H1 (cell line): ENCODE data around the gene PLXDC2. TPM values are rescaled to one million over a fixed set of nuclear protein-coding genes. Genes with fewer than 3 reads are reported as not detected.

ENCODE experiments used
- CTCF ChIA-PET: fragments of 300-600 bp; sonication (Branson Sonifier 250); formaldehyde crosslinking; loops from one replicate; lab custom pipeline; 2021; ENCODE audit not compliant: partially characterized antibody; lab: Charles Lee
- POLR2A ChIA-PET: fragments of 300-600 bp; sonication (Branson Sonifier 250); formaldehyde crosslinking; loops from one replicate; lab custom pipeline; 2021; ENCODE audit warnings: inconsistent platforms; ENCODE audit not compliant: partially characterized antibody; lab: Charles Lee
- DNase-seq, 2 experiments: peaks; one replicate each; pipeline versions ENCODE4 v3.0.0 to v3.0.0-alpha.2; 2010 to 2022; ENCODE audit warnings: low spot score in 2 of 2, low read depth in 1 of 2, mixed read lengths in 1 of 2
- FAIRE-seq: peaks from 2 replicates; lab custom pipeline; 2011; peaks lifted over from hg19 to GRCh38; lab: Jason Lieb, UNC
- H2AFZ ChIP-seq: 2 replicates; pipeline ENCODE4 v1.8.1; 2012; ENCODE audit warnings: low read length, inconsistent platforms
- H2AK5ac ChIP-seq: 2 replicates; pipeline ENCODE4 v1.6.1; 2013; ENCODE audit warnings: low read depth, low read length
- H2BK120ac ChIP-seq: replicated peaks from 2 replicates; pipeline ENCODE3; 2013; ENCODE audit warnings: low read depth, low read length, inconsistent platforms
- H2BK12ac ChIP-seq: 2 replicates; pipeline ENCODE4 v1.6.1; 2013; ENCODE audit warnings: low read depth, low read length
- H2BK15ac ChIP-seq: 2 replicates; pipeline ENCODE4 v1.6.1; 2013; ENCODE audit warnings: low read length
- H2BK20ac ChIP-seq: 2 replicates; pipeline ENCODE4 v1.6.1; 2013; ENCODE audit warnings: low read length
- H2BK5ac ChIP-seq: 2 replicates; pipeline ENCODE4 v1.6.1; 2013; ENCODE audit warnings: low read depth, low read length
- H3K14ac ChIP-seq: 2 replicates; pipeline ENCODE4 v1.6.1; 2013; ENCODE audit warnings: inconsistent platforms; ENCODE audit not compliant: insufficient read length
- H3K18ac ChIP-seq: 2 replicates; pipeline ENCODE4 v1.6.1; 2013; ENCODE audit warnings: low read length; ENCODE audit errors: extremely low read depth
- H3K23ac ChIP-seq: 2 replicates; pipeline ENCODE4 v1.6.1; 2013; ENCODE audit warnings: inconsistent platforms; ENCODE audit not compliant: insufficient read length
- H3K23me2 ChIP-seq: 2 replicates; pipeline ENCODE4 v1.6.1; 2013; ENCODE audit warnings: low read depth, low read length
- H3K27ac ChIP-seq: 2 replicates; pipeline ENCODE4 v1.6.1; 2011; ENCODE audit warnings: low read depth, low read length, inconsistent platforms
- H3K27me3 ChIP-seq, 4 experiments: replicated peaks in 1 of 4; 1 replicate in 1 of 4; 2 replicates in 3 of 4; pipeline versions ENCODE4 v1.6.1 to v1.8.1; 2011 to 2013; ENCODE audit warnings: low read length in 3 of 4, mild to moderate bottlenecking in 3 of 4, inconsistent platforms in 2 of 4, mixed read lengths in 2 of 4, moderate library complexity in 1 of 4; ENCODE audit not compliant: control insufficient read depth in 3 of 4, insufficient read depth in 3 of 4; ENCODE audit errors: extremely low read depth in 1 of 4
- H3K36me3 ChIP-seq, 4 experiments: 2 replicates each; pipeline versions ENCODE4 v1.6.1 to v1.8.1; 2011 to 2013; ENCODE audit warnings: mild to moderate bottlenecking in 4 of 4, low read length in 3 of 4, moderate library complexity in 2 of 4, control low read depth in 1 of 4, inconsistent platforms in 1 of 4; ENCODE audit not compliant: insufficient read depth in 4 of 4, control insufficient read depth in 2 of 4
- H3K4ac ChIP-seq: replicated peaks from 2 replicates; pipeline ENCODE3; 2013; ENCODE audit warnings: low read length, low read depth, mixed read lengths, inconsistent platforms; ENCODE audit not compliant: insufficient read length
- H3K4me1 ChIP-seq, 4 experiments: replicated peaks in 1 of 4; 1 replicate in 1 of 4; 2 replicates in 3 of 4; pipeline versions ENCODE4 v1.6.1 to v1.8.1; 2011 to 2013; ENCODE audit warnings: low read length in 3 of 4, inconsistent platforms in 2 of 4, mixed read lengths in 1 of 4; ENCODE audit not compliant: insufficient read depth in 4 of 4, control insufficient read depth in 3 of 4
- H3K4me2 ChIP-seq, 2 experiments: 2 replicates each; pipeline versions ENCODE4 v1.6.1 to v1.8.1; 2011 to 2013; ENCODE audit warnings: low read depth in 2 of 2, low read length in 2 of 2, control low read depth in 1 of 2, inconsistent platforms in 1 of 2, mild to moderate bottlenecking in 1 of 2; ENCODE audit not compliant: insufficient read depth in 1 of 2
- H3K4me3 ChIP-seq, 4 experiments: fragments of 200-600, 300-600 bp in 1 of 4; sonication (generic), shearing (Covaris generic), sonication (Bioruptor Twin) in 1 of 4; 2 replicates each; pipeline versions ENCODE4 v1.5.1 to v1.8.1; 2011 to 2016; ENCODE audit warnings: low read length in 4 of 4, low read depth in 3 of 4, control low read depth in 2 of 4, inconsistent platforms in 2 of 4, mild to moderate bottlenecking in 2 of 4, mixed read lengths in 1 of 4, moderate library complexity in 1 of 4; ENCODE audit not compliant: insufficient read depth in 2 of 4; ENCODE audit errors: extremely low read depth in 1 of 4
- H3K56ac ChIP-seq: replicated peaks from 2 replicates; pipeline ENCODE3; 2013; ENCODE audit warnings: low read depth, mild to moderate bottlenecking, mixed read lengths, low read length, inconsistent platforms; ENCODE audit not compliant: insufficient read length
- H3K79me1 ChIP-seq: 2 replicates; pipeline ENCODE4 v1.6.1; 2013; ENCODE audit warnings: low read depth, low read length, control low read depth
- H3K79me2 ChIP-seq, 2 experiments: 2 replicates each; pipeline versions ENCODE4 v1.6.1 to v1.8.1; 2012 to 2013; ENCODE audit warnings: low read length in 2 of 2, mild to moderate bottlenecking in 2 of 2, inconsistent platforms in 1 of 2; ENCODE audit not compliant: insufficient read depth in 2 of 2, control insufficient read depth in 1 of 2
- H3K9ac ChIP-seq, 4 experiments: replicated peaks in 1 of 4; 1 replicate in 1 of 4; 2 replicates in 3 of 4; pipeline versions ENCODE4 v1.6.1 to v1.8.1; 2011 to 2013; ENCODE audit warnings: low read depth in 3 of 4, low read length in 3 of 4, control low read depth in 2 of 4, mild to moderate bottlenecking in 2 of 4, moderate library complexity in 2 of 4, inconsistent platforms in 1 of 4; ENCODE audit errors: extremely low read depth in 1 of 4
- H3K9me3 ChIP-seq, 2 experiments: 2 replicates each; pipeline versions ENCODE4 v1.6.1 to v1.8.1; 2012 to 2013; ENCODE audit warnings: mild to moderate bottlenecking in 2 of 2, moderate library complexity in 2 of 2, control low read depth in 1 of 2, inconsistent platforms in 1 of 2, low read depth in 1 of 2, low read length in 1 of 2, mixed read lengths in 1 of 2; ENCODE audit not compliant: insufficient read depth in 2 of 2
- H4K20me1 ChIP-seq, 2 experiments: replicated peaks in 1 of 2; 2 replicates each; pipeline versions ENCODE3 to v1.8.1; 2011 to 2013; ENCODE audit warnings: inconsistent platforms in 2 of 2, low read length in 2 of 2, mild to moderate bottlenecking in 1 of 2; ENCODE audit not compliant: insufficient read depth in 2 of 2, control insufficient read depth in 1 of 2
- H4K5ac ChIP-seq: 2 replicates; pipeline ENCODE4 v1.6.1; 2013; ENCODE audit warnings: low read length, low read depth, mixed read lengths, inconsistent platforms; ENCODE audit not compliant: insufficient read length
- H4K8ac ChIP-seq: 2 replicates; pipeline ENCODE4 v1.8.0; 2013; ENCODE audit warnings: mild to moderate bottlenecking, moderate library complexity, low read length, inconsistent platforms; ENCODE audit not compliant: insufficient read depth; ENCODE audit errors: extremely low read depth
- H4K91ac ChIP-seq: replicated peaks from 2 replicates; pipeline ENCODE3; 2013; ENCODE audit warnings: low read length, mixed read lengths, inconsistent platforms; ENCODE audit not compliant: insufficient read length
- ASH2L ChIP-seq: fragments of 200-600, 300-600 bp; sonication (generic); IDR thresholded peaks from one replicate; pipeline ENCODE4 v1.7.1; 2017; ENCODE audit warnings: low read length
- BACH1 ChIP-seq: IDR thresholded peaks from 2 replicates; pipeline ENCODE4 v1.6.1; 2012; ENCODE audit warnings: low read length, improper control_type of control experiment
- BCL11A ChIP-seq, 2 experiments: IDR thresholded peaks; one replicate each; pipeline ENCODE4 v1.6.1; 2011; ENCODE audit warnings: low read depth in 2 of 2, low read length in 2 of 2, mild to moderate bottlenecking in 2 of 2
- GTF2F1 ChIP-seq: IDR thresholded peaks from 2 replicates; pipeline ENCODE4 v1.6.1; 2012; ENCODE audit warnings: low read depth, low read length, improper control_type of control experiment, borderline replicate concordance
- KDM1A ChIP-seq: fragments of 200-600, 300-600 bp; sonication (generic); IDR thresholded peaks from 2 replicates; pipeline ENCODE4 v1.7.1; 2016; ENCODE audit warnings: mild to moderate bottlenecking, low read length, borderline replicate concordance
- KDM4A ChIP-seq: IDR thresholded peaks from one replicate; pipeline ENCODE4 v1.7.1; 2012; ENCODE audit warnings: low read depth, mild to moderate bottlenecking, moderate library complexity, low read length, inconsistent platforms; ENCODE audit not compliant: severe bottlenecking
- NRF1 ChIP-seq: IDR thresholded peaks from 2 replicates; pipeline ENCODE4 v1.6.1; 2011; ENCODE audit warnings: mild to moderate bottlenecking, low read depth, low read length, improper control_type of control experiment
- RAD21 ChIP-seq, 2 experiments: IDR thresholded peaks in 1 of 2; conservative IDR thresholded peaks in 1 of 2; 2 replicates each; pipeline ENCODE4 v1.6.1; 2011; ENCODE audit warnings: low read depth in 2 of 2, low read length in 2 of 2, improper control_type of control experiment in 1 of 2, inconsistent platforms in 1 of 2, mild to moderate bottlenecking in 1 of 2, moderate library complexity in 1 of 2
- RXRA ChIP-seq: IDR thresholded peaks from 2 replicates; pipeline ENCODE4 v1.6.1; 2011; ENCODE audit warnings: low read depth, mild to moderate bottlenecking, low read length, moderate library complexity; ENCODE audit not compliant: insufficient read depth
- SRF ChIP-seq: IDR thresholded peaks from 2 replicates; pipeline ENCODE4 v1.6.1; 2011; ENCODE audit warnings: mild to moderate bottlenecking, low read depth, low read length, moderate library complexity
- WGBS, 2 experiments: shearing (Covaris generic) in 1 of 2; methylation state at CpG; one replicate each; pipeline versions ENCODE4 v1.1.6 to v1.1.7; 2013 to 2015; ENCODE audit warnings: low lambda C conversion rate in 2 of 2, mixed read lengths in 2 of 2, inconsistent platforms in 1 of 2, low coverage in 1 of 2, missing lambda C conversion rate in 1 of 2; ENCODE audit not compliant: insufficient replicate concordance in 2 of 2, insufficient coverage in 1 of 2, insufficient read length in 1 of 2; ENCODE audit errors: extremely low coverage in 1 of 2, missing lambda C conversion rate in 1 of 2; 5-methylcytosine and 5-hydroxymethylcytosine counted together
- polyA plus RNA-seq, 7 experiments: library from polyadenylated mRNA; depleted of rRNA in 3 of 7; stranded (reverse) in 5 of 7; unstranded in 2 of 7; fragments of >200 nt in 5 of 7; fragments of 200-250 nt in 2 of 7; gene quantifications; 1 replicate in 5 of 7; 2 replicates in 1 of 7; 4 replicates in 1 of 7; pipeline versions ENCODE4 v1.2.1 to v1.2.3, GENCODE V29; 2011 to 2013; ENCODE audit warnings: missing spikeins in 2 of 7, mixed read lengths in 2 of 7
- total RNA-seq: library from RNA; stranded (reverse); fragmentation: NEBNext Ultra II Directional; extraction: Animal tissue kit (Norgen Biotek cat#: 25700); gene quantifications from 2 replicates; pipeline ENCODE4 v1.2.1, GENCODE V29; 2021

Gene PLXDC2
- total and polyA plus RNA-seq, 2 of the 8 experiments (the other 6 are each of a cell fraction or from before 2014, with no cell fraction given) = 23.0 to 40.5 TPM

DNA sequence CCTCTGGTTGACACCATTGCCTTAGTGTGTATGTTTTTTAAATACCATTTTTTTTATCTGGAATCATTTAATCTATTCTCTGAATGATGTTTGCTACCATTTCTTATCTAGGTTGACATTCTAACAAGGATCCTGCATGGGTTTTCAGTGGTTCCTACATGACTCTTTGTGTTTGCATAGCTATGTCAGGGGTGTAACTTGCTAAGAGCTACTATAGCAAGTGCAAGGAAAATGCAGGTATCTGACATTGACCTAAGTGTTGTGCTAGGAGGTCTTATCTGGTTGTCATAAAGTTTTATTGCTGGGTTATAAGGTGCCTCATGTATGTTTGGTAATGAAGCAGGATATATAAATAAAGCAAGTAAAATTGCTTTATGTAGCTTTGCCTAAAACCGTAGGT lies 183.2 kb downstream of the PLXDC2 start:
- no peak overlapping the region for H2AK5ac ChIP-seq
- no peak overlapping the region for H3K9ac ChIP-seq
- H3K4ac ChIP-seq = no peak overlapping the region
- no peak overlapping the region for H2BK20ac ChIP-seq
- H4K5ac ChIP-seq = no peak overlapping the region
- FAIRE-seq = no peak
- no peak overlapping the region for H3K4me2 ChIP-seq
- no peak overlapping the region for H3K23ac ChIP-seq
- H4K20me1 ChIP-seq = no peaks in the 10 kb centered on the region
- H3K14ac ChIP-seq = no peak overlapping the region
- no peak overlapping the region for H2BK120ac ChIP-seq
- no peaks in the 10 kb centered on the region for H3K9me3 ChIP-seq
- H3K56ac ChIP-seq = no peak overlapping the region
- H3K36me3 ChIP-seq = peaks cover 3 to 10% (median 6%) of the 10 kb centered on the region in 4 experiments; a peak in 5 of 8 replicates
- CTCF ChIA-PET = interaction anchor here (0.6 to 1.0 kb wide), 3 partner anchors 12 to 1848 kb away, joined by 3 read pairs; no protein-coding TSS in a partner anchor
- no peak overlapping the region for H2AFZ ChIP-seq
- POLR2A ChIA-PET = interaction anchor here (1.1 kb wide), 1 partner anchor 15 kb away, joined by 3 read pairs; no protein-coding TSS in a partner anchor
- H3K23me2 ChIP-seq = no peaks in the 10 kb centered on the region
- H2BK5ac ChIP-seq = no peak overlapping the region
- no peak for TF ChIP-seq ASH2L
- no peak for TF ChIP-seq SRF
- TF ChIP-seq KDM4A = no peak
- TF ChIP-seq RXRA = no peak
- no peak for TF ChIP-seq NRF1
- TF ChIP-seq BCL11A (IDR thresholded peaks at IDR 0.05; ENCODE audit: low read depth in 2 of 2, low read length in 2 of 2) = no peak
- TF ChIP-seq RAD21 (IDR thresholded peaks at IDR 0.05 in 1 of 2, conservative IDR thresholded peaks at IDR 0.05 in 1 of 2; ENCODE audit: low read depth in 2 of 2, low read length in 2 of 2) = no peak
- no peak for TF ChIP-seq KDM1A
- no peak for TF ChIP-seq BACH1
- no peak for TF ChIP-seq GTF2F1
- H3K4me1 ChIP-seq = peaks cover 0 to 5% (median 1%) of the 10 kb centered on the region in 4 experiments; a peak in 2 of 7 replicates
- WGBS, 2 experiments = 67% methylated on average over 1 of the region's 1 CpG; no CpG with 5 or more reads in 1 of the 2 experiments
- H3K27me3 ChIP-seq = no peaks in the 10 kb centered on the region
- no peak overlapping the region for H4K8ac ChIP-seq
- DNase-seq = no peak
- H3K79me1 ChIP-seq = no peaks in the 10 kb centered on the region; the same call in 1 of the 2 replicates
- H4K91ac ChIP-seq = no peak overlapping the region
- no peak overlapping the region for H3K4me3 ChIP-seq
- H2BK15ac ChIP-seq = no peak overlapping the region
- peaks cover 0 to 38% of the 10 kb centered on the region in 2 experiments; a peak in 2 of 4 replicates for H3K79me2 ChIP-seq
- no peak overlapping the region for H3K18ac ChIP-seq
- H3K27ac ChIP-seq = no peak overlapping the region
- no peak overlapping the region for H2BK12ac ChIP-seq
